ENCODE results near the gene DHODH.

DHODH gene

GRCh38 chr16:71972356-71972755, 36.2 kb upstream of the DHODH start:
- H3K14ac ChIP-seq (ENCODE audit: low read length): no peak overlapping the region
- no peaks in the 10 kb centered on the region for H3K79me1 ChIP-seq (ENCODE audit: low read depth, low read length)
- no peaks in the 10 kb centered on the region for H3K9me3 ChIP-seq (replicated peaks in 1 of 2; ENCODE audit: control insufficient read depth in 2 of 2, insufficient read depth in 1 of 2, low read depth in 1 of 2, low read length in 2 of 2)
- no peak overlapping the region for H3K4me3 ChIP-seq (ENCODE audit: low read length in 2 of 2)
- no peak overlapping the region for H3K4me2 ChIP-seq (ENCODE audit: insufficient read depth, low read length, poor library complexity, severe bottlenecking)
- H2BK5ac ChIP-seq (ENCODE audit: low read length): no peak overlapping the region
- no peak overlapping the region for H3K4ac ChIP-seq (ENCODE audit: low read length)
- no peak overlapping the region for H3K27ac ChIP-seq (replicated peaks; ENCODE audit: low read length)
- H3K9ac ChIP-seq (ENCODE audit: low read depth, low read length, poor library complexity): no peak overlapping the region
- H3K4me1 ChIP-seq (ENCODE audit: control insufficient read depth in 2 of 2, insufficient read depth in 1 of 2, low read depth in 1 of 2, low read length in 2 of 2): no peaks in the 10 kb centered on the region
- H3K36me3 ChIP-seq (replicated peaks in 1 of 2; ENCODE audit: control insufficient read depth in 2 of 2, insufficient read depth in 2 of 2, low read length in 2 of 2): no peaks in the 10 kb centered on the region
- H3K27me3 ChIP-seq (ENCODE audit: control insufficient read depth in 3 of 3, insufficient read depth in 3 of 3, low read depth in 1 of 3, low read length in 3 of 3): peaks cover 0 to 7% (median 0%) of the 10 kb centered on the region in 3 experiments
- H3K18ac ChIP-seq (ENCODE audit: low read length): no peak overlapping the region
- WGBS, 2 donors (ENCODE audit: extremely low coverage in 2 of 2, insufficient read length in 2 of 2, insufficient replicate concordance in 1 of 2): no CpG with 5 or more reads among the region's 3 CpGs
- no peak overlapping the region for H4K91ac ChIP-seq (ENCODE audit: low read depth, low read length, poor library complexity)
- H4K8ac ChIP-seq (ENCODE audit: low read depth, low read length): no peak overlapping the region
- H3K23ac ChIP-seq (ENCODE audit: low read depth, low read length, poor library complexity): no peak overlapping the region
- no peak overlapping the region for H2BK15ac ChIP-seq (ENCODE audit: low read length)
- DNase-seq (ENCODE audit: low spot score): no peak
- H2AFZ ChIP-seq (ENCODE audit: low read length): no peak overlapping the region
- no peak overlapping the region for H2AK5ac ChIP-seq (ENCODE audit: low read depth, low read length)
- H2BK12ac ChIP-seq (ENCODE audit: low read length): no peak overlapping the region
- no peak overlapping the region for H2BK120ac ChIP-seq (ENCODE audit: low read depth, low read length)

DNA sequence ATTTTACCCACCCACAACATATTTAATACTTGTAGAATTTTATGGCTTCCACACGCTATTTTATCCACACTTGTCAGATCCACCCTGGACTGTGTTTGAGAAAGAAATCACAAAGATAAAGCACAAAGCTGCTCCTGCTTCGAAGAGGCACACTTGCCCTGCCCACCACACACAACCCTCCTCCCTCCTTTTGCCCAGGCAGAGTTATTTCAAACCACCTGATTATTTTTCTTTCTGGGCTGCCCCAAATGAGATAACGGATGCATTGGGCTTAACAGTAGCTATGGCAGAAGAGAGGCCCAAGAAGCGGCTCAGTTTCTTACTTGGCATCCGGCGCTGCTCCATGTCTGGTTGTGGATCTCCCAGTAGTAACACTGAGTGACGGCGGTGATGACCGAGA, 35.5 kb upstream of the DHODH start:
- Histone ChIP-seq H3K9me3 (replicated peaks in 1 of 2; ENCODE audit: control insufficient read depth in 2 of 2, insufficient read depth in 1 of 2, low read depth in 1 of 2, low read length in 2 of 2) (no peaks in the 10 kb centered on the region), H2BK120ac (ENCODE audit: low read depth, low read length) (no peak overlapping the region), H3K18ac (ENCODE audit: low read length) (no peak overlapping the region), H2AFZ (ENCODE audit: low read length) (no peak overlapping the region), H3K23ac (ENCODE audit: low read depth, low read length, poor library complexity) (no peak overlapping the region), H2BK5ac (ENCODE audit: low read length) (no peak overlapping the region), H3K4ac (ENCODE audit: low read length) (no peak overlapping the region), H3K9ac (ENCODE audit: low read depth, low read length, poor library complexity) (no peak overlapping the region), H4K91ac (ENCODE audit: low read depth, low read length, poor library complexity) (no peak overlapping the region), H2BK12ac (ENCODE audit: low read length) (no peak overlapping the region), H3K14ac (ENCODE audit: low read length) (no peak overlapping the region), H2AK5ac (ENCODE audit: low read depth, low read length) (no peak overlapping the region), H3K79me1 (ENCODE audit: low read depth, low read length) (no peaks in the 10 kb centered on the region), H3K27ac (replicated peaks; ENCODE audit: low read length) (no peak overlapping the region), H3K4me3 (ENCODE audit: low read length in 2 of 2) (no peak overlapping the region), H2BK15ac (ENCODE audit: low read length) (no peak overlapping the region), H3K4me2 (ENCODE audit: insufficient read depth, low read length, poor library complexity, severe bottlenecking) (no peak overlapping the region), H3K4me1 (ENCODE audit: control insufficient read depth in 2 of 2, insufficient read depth in 1 of 2, low read depth in 1 of 2, low read length in 2 of 2) (no peaks in the 10 kb centered on the region), H4K8ac (ENCODE audit: low read depth, low read length) (no peak overlapping the region), H3K27me3 (ENCODE audit: control insufficient read depth in 3 of 3, insufficient read depth in 3 of 3, low read depth in 1 of 3, low read length in 3 of 3) (peaks cover 0 to 2% (median 0%) of the 10 kb centered on the region in 3 experiments), H3K36me3 (replicated peaks in 1 of 2; ENCODE audit: control insufficient read depth in 2 of 2, insufficient read depth in 2 of 2, low read length in 2 of 2) (no peaks in the 10 kb centered on the region)
- DNase-seq (ENCODE audit: low spot score): no peak
- WGBS, 2 donors (ENCODE audit: extremely low coverage in 2 of 2, insufficient read length in 2 of 2, insufficient replicate concordance in 1 of 2): no CpG with 5 or more reads among the region's 9 CpGs

DNA sequence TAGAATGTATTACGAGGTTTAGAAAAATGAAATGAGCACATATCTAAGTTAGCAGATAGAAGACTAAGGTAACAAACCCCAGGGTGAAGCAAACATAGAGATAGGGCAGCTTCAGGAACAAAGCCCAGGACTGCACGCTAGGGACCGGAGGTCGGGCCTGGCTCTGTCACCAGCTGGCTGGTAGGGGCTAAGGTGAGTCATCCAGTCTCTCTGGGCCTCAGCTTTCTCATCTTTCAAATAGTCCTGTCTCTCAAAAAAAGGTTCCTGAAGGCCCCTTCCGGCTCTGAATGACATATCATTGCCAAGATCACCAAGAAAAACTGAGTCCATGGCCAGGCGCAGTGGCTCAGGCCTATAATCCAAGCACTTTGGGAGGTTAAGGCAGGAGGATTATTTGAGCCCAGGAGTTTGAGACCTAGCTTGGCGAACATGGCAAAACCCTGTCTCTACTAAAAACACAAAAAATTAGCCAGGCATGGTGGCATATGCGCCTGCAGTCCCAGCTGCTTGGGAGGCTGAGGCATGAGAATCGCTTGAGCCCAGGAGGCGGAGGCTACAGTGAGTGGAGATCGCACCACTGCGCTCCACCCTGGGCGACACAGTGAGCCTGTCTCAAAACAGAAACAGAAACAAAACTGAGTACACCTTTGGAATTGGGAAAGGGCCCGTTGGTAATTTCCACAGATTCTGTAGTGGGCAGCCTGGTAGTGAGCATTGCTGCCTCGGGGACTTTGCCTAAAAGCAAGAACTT, 34.3 kb upstream of the DHODH start:
- no peak overlapping the region for H2BK12ac ChIP-seq (ENCODE audit: low read length)
- no peak overlapping the region for H3K14ac ChIP-seq (ENCODE audit: low read length)
- no peak overlapping the region for H2AK5ac ChIP-seq (ENCODE audit: low read depth, low read length)
- H3K4me3 ChIP-seq (ENCODE audit: low read length in 2 of 2): no peak overlapping the region
- WGBS, 2 donors (ENCODE audit: extremely low coverage in 2 of 2, insufficient read length in 2 of 2, insufficient replicate concordance in 1 of 2): no CpG with 5 or more reads among the region's 15 CpGs
- H2BK120ac ChIP-seq (ENCODE audit: low read depth, low read length): no peak overlapping the region
- no peak overlapping the region for H4K8ac ChIP-seq (ENCODE audit: low read depth, low read length)
- no peak overlapping the region for H3K23ac ChIP-seq (ENCODE audit: low read depth, low read length, poor library complexity)
- H2BK5ac ChIP-seq (ENCODE audit: low read length): no peak overlapping the region
- no peaks in the 10 kb centered on the region for H3K27me3 ChIP-seq (ENCODE audit: control insufficient read depth in 3 of 3, insufficient read depth in 3 of 3, low read depth in 1 of 3, low read length in 3 of 3)
- no peaks in the 10 kb centered on the region for H3K79me1 ChIP-seq (ENCODE audit: low read depth, low read length)
- H3K4me1 ChIP-seq (ENCODE audit: control insufficient read depth in 2 of 2, insufficient read depth in 1 of 2, low read depth in 1 of 2, low read length in 2 of 2): no peaks in the 10 kb centered on the region
- no peak overlapping the region for H3K9ac ChIP-seq (ENCODE audit: low read depth, low read length, poor library complexity)
- DNase-seq (ENCODE audit: low spot score): no peak
- H2AFZ ChIP-seq (ENCODE audit: low read length): no peak overlapping the region
- no peaks in the 10 kb centered on the region for H3K36me3 ChIP-seq (replicated peaks in 1 of 2; ENCODE audit: control insufficient read depth in 2 of 2, insufficient read depth in 2 of 2, low read length in 2 of 2)
- no peak overlapping the region for H3K27ac ChIP-seq (replicated peaks; ENCODE audit: low read length)
- no peak overlapping the region for H3K4me2 ChIP-seq (ENCODE audit: insufficient read depth, low read length, poor library complexity, severe bottlenecking)
- no peak overlapping the region for H3K4ac ChIP-seq (ENCODE audit: low read length)
- no peak overlapping the region for H4K91ac ChIP-seq (ENCODE audit: low read depth, low read length, poor library complexity)
- no peak overlapping the region for H2BK15ac ChIP-seq (ENCODE audit: low read length)
- no peaks in the 10 kb centered on the region for H3K9me3 ChIP-seq (replicated peaks in 1 of 2; ENCODE audit: control insufficient read depth in 2 of 2, insufficient read depth in 1 of 2, low read depth in 1 of 2, low read length in 2 of 2)
- no peak overlapping the region for H3K18ac ChIP-seq (ENCODE audit: low read length)

DNA sequence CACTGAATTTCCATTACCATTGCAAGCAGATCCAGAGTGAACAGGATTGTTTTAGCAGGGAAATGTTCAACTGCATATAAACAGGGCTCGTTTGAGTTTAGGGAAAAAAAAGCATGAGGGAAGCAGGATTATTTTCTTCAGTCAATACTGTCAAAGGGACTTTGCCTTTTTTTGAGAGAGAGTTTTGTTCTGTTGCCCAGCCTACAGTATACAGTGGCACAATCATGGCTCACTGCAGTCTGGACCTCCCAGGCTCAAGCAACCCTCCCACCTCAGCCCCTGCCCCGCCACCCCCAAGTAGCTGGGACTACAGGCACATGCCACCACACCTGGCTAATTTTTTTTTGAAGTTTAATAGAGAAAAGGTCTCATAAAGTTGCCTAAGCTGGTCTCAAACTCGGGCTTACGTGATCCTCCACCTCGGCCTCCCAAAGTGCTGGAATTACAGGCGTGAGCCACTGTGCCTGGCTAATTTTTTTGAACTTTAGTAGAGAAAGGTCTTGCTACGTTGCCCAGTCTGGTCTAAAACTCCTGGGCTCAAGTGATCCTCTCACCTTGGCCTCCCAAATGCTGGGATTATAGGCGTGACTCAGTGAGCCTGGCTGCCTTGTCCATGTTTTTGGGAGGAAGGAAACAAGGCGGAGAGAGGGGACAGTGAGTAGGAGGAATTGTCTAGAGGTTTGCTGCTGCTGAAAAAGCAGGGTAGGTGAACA, 23.1 kb upstream of the DHODH start:
- Histone ChIP-seq H3K36me3 (replicated peaks in 1 of 2; ENCODE audit: control insufficient read depth in 2 of 2, insufficient read depth in 2 of 2, low read length in 2 of 2) (no peaks in the 10 kb centered on the region), H3K18ac (ENCODE audit: low read length) (no peak overlapping the region), H3K27me3 (ENCODE audit: control insufficient read depth in 3 of 3, insufficient read depth in 3 of 3, low read depth in 1 of 3, low read length in 3 of 3) (peaks cover 0 to 20% (median 0%) of the 10 kb centered on the region in 3 experiments), H4K8ac (ENCODE audit: low read depth, low read length) (no peak overlapping the region), H3K4me1 (ENCODE audit: control insufficient read depth in 2 of 2, insufficient read depth in 1 of 2, low read depth in 1 of 2, low read length in 2 of 2) (peaks cover 0 to 2% of the 10 kb centered on the region in 2 donors), H3K4me2 (ENCODE audit: insufficient read depth, low read length, poor library complexity, severe bottlenecking) (no peak overlapping the region), H3K4ac (ENCODE audit: low read length) (no peak overlapping the region), H2AFZ (ENCODE audit: low read length) (no peak overlapping the region), H2AK5ac (ENCODE audit: low read depth, low read length) (no peak overlapping the region), H4K91ac (ENCODE audit: low read depth, low read length, poor library complexity) (no peak overlapping the region), H3K14ac (ENCODE audit: low read length) (no peak overlapping the region), H3K4me3 (ENCODE audit: low read length in 2 of 2) (no peak overlapping the region), H3K27ac (replicated peaks; ENCODE audit: low read length) (no peak overlapping the region), H2BK120ac (ENCODE audit: low read depth, low read length) (no peak overlapping the region), H2BK15ac (ENCODE audit: low read length) (no peak overlapping the region), H3K9ac (ENCODE audit: low read depth, low read length, poor library complexity) (no peak overlapping the region), H3K23ac (ENCODE audit: low read depth, low read length, poor library complexity) (no peak overlapping the region), H3K79me1 (ENCODE audit: low read depth, low read length) (no peaks in the 10 kb centered on the region), H3K9me3 (replicated peaks in 1 of 2; ENCODE audit: control insufficient read depth in 2 of 2, insufficient read depth in 1 of 2, low read depth in 1 of 2, low read length in 2 of 2) (no peaks in the 10 kb centered on the region), H2BK12ac (ENCODE audit: low read length) (no peak overlapping the region), H2BK5ac (ENCODE audit: low read length) (no peak overlapping the region)
- no CpG with 5 or more reads among the region's 9 CpGs for WGBS, 2 donors (ENCODE audit: extremely low coverage in 2 of 2, insufficient read length in 2 of 2, insufficient replicate concordance in 1 of 2)
- no peak for DNase-seq (ENCODE audit: low spot score)
